ENCODE results near the gene RANBP10.

GRCh38 chr16:67847064-67847861 lies 40.9 kb upstream of the RANBP10 start, which contains the start of gene CENPT:
- TF ChIP-seq REST (IDR thresholded peaks at IDR 0.05; ENCODE audit: insufficient read depth in 1 of 2, low read depth in 2 of 2, low read length in 1 of 2) (no peak), POLR2AphosphoS5 (IDR thresholded peaks at IDR 0.05; ENCODE audit: low read depth, low read length) (no peak), CTCF (IDR thresholded peaks at IDR 0.05) (no peak), SIN3A (IDR thresholded peaks at IDR 0.05; ENCODE audit: borderline replicate concordance, insufficient read depth, low read depth, low read length) (no peak; the same call in 1 of the 2 replicates)
